ENCODE measurements around the gene ZBTB12. TPM values are rescaled to one million over a fixed set of nuclear protein-coding genes. Genes with fewer than 3 reads are reported as not detected.

ZBTB12 gene
- total and polyA plus RNA-seq, 10 of the 15 experiments (the other 5 are each of a cell fraction or from before 2014, with no cell fraction given) = 0.81 to 4.5 (median 1.7) TPM; not detected in 4

DNA sequence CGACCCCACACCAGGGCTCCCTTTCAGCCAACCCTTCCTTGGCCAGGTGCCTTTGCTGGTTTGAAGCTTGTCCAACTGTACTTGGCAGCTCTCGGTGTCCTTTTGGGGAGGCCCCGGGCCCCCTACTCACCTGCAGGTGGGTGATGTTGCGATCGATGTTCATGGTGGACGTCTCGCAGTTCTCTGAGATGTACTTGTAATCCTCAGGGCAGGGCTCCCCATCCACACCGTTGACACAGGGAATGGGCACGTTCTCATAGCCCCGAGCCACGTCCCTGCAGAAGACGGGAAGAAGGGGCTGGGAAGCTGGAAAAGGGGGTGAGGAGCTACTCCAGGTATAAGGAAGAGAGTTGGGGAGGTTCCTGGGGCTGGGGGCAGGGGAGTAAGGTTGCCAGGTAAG is 18.2 kb downstream of the ZBTB12 start (continued):
- TF ChIP-seq, protein P1, sequence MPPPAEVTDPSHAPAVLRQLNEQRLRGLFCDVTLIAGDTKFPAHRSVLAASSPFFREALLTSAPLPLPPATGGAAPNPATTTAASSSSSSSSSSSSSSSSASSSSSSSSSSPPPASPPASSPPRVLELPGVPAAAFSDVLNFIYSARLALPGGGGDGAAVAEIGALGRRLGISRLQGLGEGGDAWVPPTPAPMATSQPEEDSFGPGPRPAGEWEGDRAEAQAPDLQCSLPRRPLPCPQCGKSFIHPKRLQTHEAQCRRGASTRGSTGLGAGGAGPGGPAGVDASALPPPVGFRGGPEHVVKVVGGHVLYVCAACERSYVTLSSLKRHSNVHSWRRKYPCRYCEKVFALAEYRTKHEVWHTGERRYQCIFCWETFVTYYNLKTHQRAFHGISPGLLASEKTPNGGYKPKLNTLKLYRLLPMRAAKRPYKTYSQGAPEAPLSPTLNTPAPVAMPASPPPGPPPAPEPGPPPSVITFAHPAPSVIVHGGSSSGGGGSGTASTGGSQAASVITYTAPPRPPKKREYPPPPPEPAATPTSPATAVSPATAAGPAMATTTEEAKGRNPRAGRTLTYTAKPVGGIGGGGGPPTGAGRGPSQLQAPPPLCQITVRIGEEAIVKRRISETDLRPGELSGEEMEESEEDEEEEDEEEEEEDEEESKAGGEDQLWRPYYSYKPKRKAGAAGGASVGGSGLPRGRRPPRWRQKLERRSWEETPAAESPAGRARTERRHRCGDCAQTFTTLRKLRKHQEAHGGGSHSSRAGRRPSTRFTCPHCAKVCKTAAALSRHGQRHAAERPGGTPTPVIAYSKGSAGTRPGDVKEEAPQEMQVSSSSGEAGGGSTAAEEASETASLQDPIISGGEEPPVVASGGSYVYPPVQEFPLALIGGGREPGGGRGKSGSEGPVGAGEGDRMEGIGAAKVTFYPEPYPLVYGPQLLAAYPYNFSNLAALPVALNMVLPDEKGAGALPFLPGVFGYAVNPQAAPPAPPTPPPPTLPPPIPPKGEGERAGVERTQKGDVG (CRISPR knock-in tag; IDR thresholded peaks at IDR 0.05) = no peak
- no peak for TF ChIP-seq NFIC (IDR thresholded peaks at IDR 0.05; ENCODE audit: low read depth, low read length)
- TF ChIP-seq PML (IDR thresholded peaks at IDR 0.05; ENCODE audit: low read length) = no peak
- TF ChIP-seq KLF5 (IDR thresholded peaks at IDR 0.05; ENCODE audit: partially characterized antibody) = no peak
- no peak for TF ChIP-seq NRF1 (conservative IDR thresholded peaks at IDR 0.05; ENCODE audit: low read depth, low read length)
- TF ChIP-seq, protein P2, sequence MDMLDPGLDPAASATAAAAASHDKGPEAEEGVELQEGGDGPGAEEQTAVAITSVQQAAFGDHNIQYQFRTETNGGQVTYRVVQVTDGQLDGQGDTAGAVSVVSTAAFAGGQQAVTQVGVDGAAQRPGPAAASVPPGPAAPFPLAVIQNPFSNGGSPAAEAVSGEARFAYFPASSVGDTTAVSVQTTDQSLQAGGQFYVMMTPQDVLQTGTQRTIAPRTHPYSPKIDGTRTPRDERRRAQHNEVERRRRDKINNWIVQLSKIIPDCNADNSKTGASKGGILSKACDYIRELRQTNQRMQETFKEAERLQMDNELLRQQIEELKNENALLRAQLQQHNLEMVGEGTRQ (IDR thresholded peaks at IDR 0.05; ENCODE audit: borderline replicate concordance, low read depth, low read length) = no peak
- no peak for TF ChIP-seq MTA2 (IDR thresholded peaks at IDR 0.05; ENCODE audit: low read depth)
- TF ChIP-seq RBBP5 (conservative IDR thresholded peaks at IDR 0.05) = no peak
- no peak for TF ChIP-seq BHLHE40 (IDR thresholded peaks at IDR 0.05; ENCODE audit: borderline replicate concordance in 1 of 2, low read depth in 2 of 2, low read length in 1 of 2)

DNA sequence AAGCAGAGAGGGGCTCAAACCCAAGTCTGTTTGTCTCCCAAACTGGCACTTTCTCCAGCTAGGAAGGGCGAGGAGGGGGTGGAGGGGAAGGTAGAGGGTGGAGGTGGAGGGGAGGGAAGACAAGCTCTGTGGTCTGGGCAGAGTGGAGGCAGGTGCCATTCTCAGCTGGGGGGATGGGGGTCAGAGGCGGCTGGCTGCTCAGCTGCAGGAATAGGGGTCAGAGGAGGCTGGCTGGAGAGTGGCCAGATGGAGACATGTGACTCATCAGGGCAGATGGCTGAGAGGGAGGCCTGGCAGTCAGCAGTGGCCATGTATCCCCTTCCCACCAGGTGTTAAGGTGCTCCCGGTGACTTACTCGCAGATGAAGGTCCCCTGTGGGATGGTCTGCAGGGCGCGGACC is 19.5 kb downstream of the ZBTB12 start:
- no peaks in the 10 kb centered on the region for H4K20me1 ChIP-seq (ENCODE audit: control insufficient read depth, insufficient read depth)
- H3K27me3 ChIP-seq (replicated peaks in 1 of 2; ENCODE audit: control insufficient read depth in 2 of 2, insufficient read depth in 2 of 2, low read length in 1 of 2) = no peaks in the 10 kb centered on the region
- H3K4me2 ChIP-seq (ENCODE audit: control insufficient read depth, insufficient read depth) = no peak overlapping the region
- H3K4me3 ChIP-seq = no peak overlapping the region
- no peaks in the 10 kb centered on the region for H3K4me1 ChIP-seq (ENCODE audit: control insufficient read depth, insufficient read depth, low read length)
- no TSS peak for BruUV-seq (replicated peaks)
- RAD21 ChIA-PET (ENCODE audit: unreplicated experiment) = no interaction called here
- H3K27ac ChIP-seq (ENCODE audit: control insufficient read depth, insufficient read depth) = no peak overlapping the region
- CTCF ChIA-PET = interaction anchor here (0.6 kb wide), 1 partner anchor 201 kb away, joined by 3 read pairs; no protein-coding TSS in a partner anchor
- WGBS (ENCODE audit: insufficient coverage, insufficient replicate concordance, low lambda C conversion rate, missing lambda C conversion rate) = 95% methylated on average over 6 of the region's 6 CpGs
- no peak for TF ChIP-seq RAD51 (IDR thresholded peaks at IDR 0.05)
- TF ChIP-seq CHD4 (IDR thresholded peaks at IDR 0.05) = no peak
- TF ChIP-seq, protein P3, sequence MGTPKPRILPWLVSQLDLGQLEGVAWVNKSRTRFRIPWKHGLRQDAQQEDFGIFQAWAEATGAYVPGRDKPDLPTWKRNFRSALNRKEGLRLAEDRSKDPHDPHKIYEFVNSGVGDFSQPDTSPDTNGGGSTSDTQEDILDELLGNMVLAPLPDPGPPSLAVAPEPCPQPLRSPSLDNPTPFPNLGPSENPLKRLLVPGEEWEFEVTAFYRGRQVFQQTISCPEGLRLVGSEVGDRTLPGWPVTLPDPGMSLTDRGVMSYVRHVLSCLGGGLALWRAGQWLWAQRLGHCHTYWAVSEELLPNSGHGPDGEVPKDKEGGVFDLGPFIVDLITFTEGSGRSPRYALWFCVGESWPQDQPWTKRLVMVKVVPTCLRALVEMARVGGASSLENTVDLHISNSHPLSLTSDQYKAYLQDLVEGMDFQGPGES (IDR thresholded peaks at IDR 0.05) = no peak
- no peaks in the 10 kb centered on the region for H3K9me3 ChIP-seq (replicated peaks; ENCODE audit: control insufficient read depth, insufficient read depth, low read length)
- FAIRE-seq = no peak
- no peaks in the 10 kb centered on the region for H3K79me2 ChIP-seq (ENCODE audit: control insufficient read depth, insufficient read depth, low read length)
- in situ Hi-C loops (cut with MboI) = no loop called here
- intact Hi-C loops (cut with micrococcal nuclease; ENCODE audit: unreplicated experiment) = no loop called here
- H3K9ac ChIP-seq (ENCODE audit: control insufficient read depth, insufficient read depth, low read length) = no peak overlapping the region
- POLR2A ChIA-PET = no interaction called here
- H3K36me3 ChIP-seq (ENCODE audit: control insufficient read depth in 2 of 2, insufficient read depth in 2 of 2, low read length in 1 of 2) = peaks cover 4 to 28% of the 10 kb centered on the region in 2 experiments; a peak in 3 of 4 replicates
- DNase-seq (ENCODE audit: low read depth, low spot score) = no peak
- SMC1A ChIA-PET (ENCODE audit: uncharacterized antibody, unreplicated experiment) = interaction anchor here (0.6 kb wide), 1 partner anchor 52 kb away, joined by 3 read pairs; no protein-coding TSS in a partner anchor
- ATAC-seq = no peak
- H2AFZ ChIP-seq (ENCODE audit: control insufficient read depth, low read depth, low read length) = no peak overlapping the region

All from GM12878 (cell line).